Measurements from ENCODE around the gene NAGLU.
A peak's percentile ranks its signal among the peaks of the same experiment; 100 is the strongest.

Gene NAGLU

GRCh38 chr17:42566215-42566882 lies 30.3 kb downstream of the NAGLU start:
- peak overlapping the region; percentile 84 for H3K4me3 ChIP-seq (ENCODE audit: low read depth, low read length)
- TF ChIP-seq CTCF (IDR thresholded peaks at IDR 0.05; ENCODE audit: low read depth, low read length), result no peak

DNA sequence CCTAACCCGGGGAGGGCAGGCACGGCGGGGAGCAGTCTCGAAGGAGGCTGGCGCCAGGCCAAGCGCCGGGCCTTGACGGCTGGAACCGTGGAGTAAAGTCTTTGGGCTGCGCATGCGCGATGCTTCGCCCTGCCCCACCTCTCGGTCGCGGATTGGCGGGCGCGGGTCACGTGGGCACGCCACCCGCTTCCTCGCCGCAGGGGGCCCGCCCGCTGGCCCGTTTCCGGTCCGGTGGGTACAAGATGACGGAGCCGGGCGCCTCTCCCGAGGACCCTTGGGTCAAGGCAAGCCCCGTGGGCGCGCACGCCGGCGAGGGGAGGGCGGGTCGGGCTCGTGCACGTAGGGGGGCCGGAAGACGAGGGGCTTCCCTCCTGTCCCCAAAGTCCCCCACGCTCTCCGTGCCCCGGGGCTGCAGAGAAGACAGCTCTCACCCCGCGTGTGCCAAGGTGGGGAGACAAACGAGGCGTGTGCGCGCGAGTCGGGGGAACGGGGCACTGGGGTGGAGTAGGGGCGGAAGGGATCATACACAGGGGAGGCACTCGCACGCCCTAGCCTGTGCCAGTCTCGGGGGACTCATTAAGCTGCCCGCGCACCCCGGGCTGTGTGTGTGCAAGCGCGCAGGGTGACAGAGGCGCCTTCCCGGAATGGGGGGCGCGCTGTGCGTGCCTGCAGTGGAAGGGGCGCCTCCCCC lies 31.0 kb downstream of the NAGLU start, which contains the start of gene MLX:
TSS of gene MLX (plus strand) at position 218 of the 691 bp plus-strand sequence. CDS start at position 243, 25 bp downstream.
- no peak for TF ChIP-seq CTCF (IDR thresholded peaks at IDR 0.05; ENCODE audit: low read depth, low read length)
- peak within 1 kb of the TSS; percentile 84 for H3K4me3 ChIP-seq (ENCODE audit: low read depth, low read length)

DNA sequence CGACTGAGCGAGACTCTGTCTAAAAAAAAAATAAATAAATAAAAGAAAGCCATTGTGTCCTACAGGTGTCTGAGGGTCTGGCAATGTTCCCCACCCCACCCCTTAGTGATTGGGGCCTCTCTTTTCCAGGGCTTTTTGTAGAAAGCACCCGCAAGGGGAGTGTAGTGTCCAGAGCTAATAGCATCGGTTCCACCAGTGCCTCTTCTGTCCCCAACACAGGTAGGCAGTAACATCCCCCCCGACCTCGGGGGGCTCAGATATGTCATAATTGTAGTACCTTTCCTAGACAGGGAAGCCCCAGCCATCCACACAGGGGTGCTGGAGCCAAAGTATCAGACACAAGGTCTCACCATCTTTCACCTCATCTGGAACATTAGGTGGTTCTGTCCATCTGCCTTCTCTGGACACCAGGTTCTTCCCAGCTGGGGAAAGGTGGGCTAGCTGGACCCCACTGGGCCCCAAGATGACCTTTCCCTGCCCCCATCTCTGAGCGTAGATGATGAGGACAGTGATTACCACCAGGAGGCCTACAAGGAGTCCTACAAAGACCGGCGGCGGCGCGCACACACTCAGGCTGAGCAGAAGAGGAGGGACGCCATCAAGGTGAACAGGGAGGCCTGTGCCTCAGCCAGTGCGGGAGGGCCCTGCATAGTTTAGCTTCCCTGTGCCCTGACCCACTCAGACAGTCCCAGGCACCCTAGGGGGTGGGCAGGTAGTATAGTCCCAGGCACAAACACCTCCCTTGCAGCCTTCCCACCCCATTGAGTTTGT lies 32.5 kb downstream of the NAGLU start:
- no peak for TF ChIP-seq CTCF (IDR thresholded peaks at IDR 0.05; ENCODE audit: low read depth, low read length)
- no peak overlapping the region for H3K4me3 ChIP-seq (ENCODE audit: low read depth, low read length)

GRCh38 chr17:42571435-42572225 lies 35.6 kb downstream of the NAGLU start:
- TF ChIP-seq CTCF (IDR thresholded peaks at IDR 0.05; ENCODE audit: low read depth, low read length), result no peak
- H3K4me3 ChIP-seq (ENCODE audit: low read depth, low read length), result no peak overlapping the region

GRCh38 chr17:42573095-42573494 lies 37.1 kb downstream of the NAGLU start:
- TF ChIP-seq CTCF (IDR thresholded peaks at IDR 0.05; ENCODE audit: low read depth, low read length), result no peak

GRCh38 chr17:42574463-42574862 lies 38.4 kb downstream of the NAGLU start:
- no peak for TF ChIP-seq CTCF (IDR thresholded peaks at IDR 0.05; ENCODE audit: low read depth, low read length)
- H3K4me3 ChIP-seq (ENCODE audit: low read depth, low read length), result no peak overlapping the region

More at GRCh38 chr17:42573095-42573494, 37.1 kb downstream of the NAGLU start:
- no peak overlapping the region for H3K4me3 ChIP-seq (ENCODE audit: low read depth, low read length)
